HG02870 (cell line): ENCODE data around the gene LTN1.
"Not testable (repeated sequence)": the region's sequence is repeated elsewhere in the genome, so short reads cannot be mapped to it uniquely, and the experiment has no call there.

Experiments
- ATAC-seq: cut with Tn5 transposase; IDR thresholded peaks from one replicate; pipeline ENCODE4 v1.9.1; 2021; ENCODE audit warnings: mild to moderate bottlenecking, moderate library complexity; ENCODE audit not compliant: unreplicated experiment

LTN1 gene

DNA sequence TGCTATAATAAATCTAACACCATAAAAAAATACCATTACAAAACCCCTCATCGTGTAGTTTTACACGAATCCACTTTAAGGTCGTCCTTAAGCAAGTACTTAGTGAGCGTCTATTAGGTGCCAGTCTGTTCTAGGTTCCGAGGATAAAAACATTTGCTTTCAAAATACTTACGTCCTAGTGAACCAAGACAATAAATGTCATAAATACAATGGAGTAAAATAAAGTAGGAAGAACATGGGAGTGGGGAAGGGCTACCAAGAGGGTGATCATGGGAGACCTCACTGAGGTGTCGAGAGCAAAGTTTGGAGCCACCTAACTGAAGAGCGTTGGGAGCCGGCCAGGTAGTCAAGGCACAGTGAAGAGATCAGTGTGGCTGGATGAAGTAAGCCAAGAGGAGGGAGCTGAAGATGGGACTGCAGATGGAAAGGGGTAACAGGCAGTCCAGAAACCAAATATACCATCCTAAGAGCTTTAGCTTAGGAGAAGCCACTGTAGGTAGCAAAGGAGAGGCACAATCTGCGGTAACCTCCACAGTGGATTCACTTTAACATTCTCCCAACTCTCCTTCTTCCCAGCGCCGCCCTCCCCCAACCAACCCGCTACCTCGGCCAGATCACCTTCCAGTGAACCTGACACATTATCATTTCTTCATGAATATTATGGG lies 684 bp downstream of the LTN1 start:
- ATAC-seq: peak; percentile 0

DNA sequence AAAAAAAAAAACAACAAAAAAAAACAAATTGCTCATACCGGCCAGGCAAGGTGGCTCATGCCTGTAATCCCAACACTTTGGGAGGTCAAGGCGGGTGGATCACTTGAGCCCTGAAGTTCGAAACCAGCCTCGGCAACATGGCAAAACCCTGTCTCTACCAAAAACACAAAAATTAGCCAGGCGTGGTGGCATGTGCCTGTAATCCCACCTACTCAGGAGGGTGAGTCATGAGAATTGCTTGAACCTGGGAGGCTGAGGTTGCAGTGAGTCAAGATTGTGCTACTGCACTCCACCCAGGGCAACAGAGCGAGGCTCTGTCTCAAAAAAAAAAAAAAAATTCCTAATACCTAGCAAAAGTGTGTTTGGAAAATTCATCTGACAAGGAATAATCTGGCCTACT lies 4.5 kb downstream of the LTN1 start:
- ATAC-seq: not testable (repeated sequence)

- no peak for ATAC-seq
Measured at GRCh38 chr21:28986677-28987076, 6.0 kb downstream of the LTN1 start.

DNA sequence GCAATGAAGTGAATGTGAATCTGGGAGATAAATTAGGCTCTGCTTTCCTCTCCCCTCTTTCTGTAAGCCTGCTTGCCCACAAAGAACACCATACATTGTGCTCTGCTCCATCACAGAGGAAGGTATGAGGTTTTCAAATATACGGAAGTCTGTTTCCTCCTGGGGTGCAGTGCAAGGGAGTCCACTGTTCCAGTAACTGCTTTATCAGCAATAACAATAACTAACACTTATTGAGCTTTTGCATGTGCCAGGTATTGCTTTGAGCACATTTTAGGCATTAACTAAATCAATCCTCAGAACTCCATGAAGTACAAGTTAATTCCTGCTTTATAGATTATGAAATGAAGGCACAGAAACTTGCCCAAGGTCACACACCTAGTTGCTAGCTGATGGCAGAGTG lies 10.0 kb downstream of the LTN1 start:
- no peak for ATAC-seq

- no peak for ATAC-seq
Measured at GRCh38 chr21:28979092-28979491, 13.6 kb downstream of the LTN1 start.

DNA sequence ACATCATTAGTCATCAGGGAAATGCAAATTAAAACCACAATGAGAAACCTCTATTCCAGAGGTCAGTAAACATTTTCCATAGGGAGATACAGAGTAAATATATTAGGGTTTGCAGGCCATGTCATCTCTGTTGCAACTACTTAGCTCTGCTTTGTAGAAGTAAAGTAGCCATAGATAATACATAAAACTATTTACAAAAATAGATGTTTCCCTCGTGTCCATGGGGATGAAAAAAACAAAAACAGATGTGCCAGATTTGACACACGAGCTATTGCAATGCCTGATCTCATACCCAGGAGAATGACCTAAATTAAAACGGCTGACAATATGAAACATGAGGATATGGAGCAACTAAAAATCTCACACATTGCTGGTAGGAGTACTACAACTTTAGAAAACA lies 17.3 kb downstream of the LTN1 start:
- ATAC-seq: no peak

DNA sequence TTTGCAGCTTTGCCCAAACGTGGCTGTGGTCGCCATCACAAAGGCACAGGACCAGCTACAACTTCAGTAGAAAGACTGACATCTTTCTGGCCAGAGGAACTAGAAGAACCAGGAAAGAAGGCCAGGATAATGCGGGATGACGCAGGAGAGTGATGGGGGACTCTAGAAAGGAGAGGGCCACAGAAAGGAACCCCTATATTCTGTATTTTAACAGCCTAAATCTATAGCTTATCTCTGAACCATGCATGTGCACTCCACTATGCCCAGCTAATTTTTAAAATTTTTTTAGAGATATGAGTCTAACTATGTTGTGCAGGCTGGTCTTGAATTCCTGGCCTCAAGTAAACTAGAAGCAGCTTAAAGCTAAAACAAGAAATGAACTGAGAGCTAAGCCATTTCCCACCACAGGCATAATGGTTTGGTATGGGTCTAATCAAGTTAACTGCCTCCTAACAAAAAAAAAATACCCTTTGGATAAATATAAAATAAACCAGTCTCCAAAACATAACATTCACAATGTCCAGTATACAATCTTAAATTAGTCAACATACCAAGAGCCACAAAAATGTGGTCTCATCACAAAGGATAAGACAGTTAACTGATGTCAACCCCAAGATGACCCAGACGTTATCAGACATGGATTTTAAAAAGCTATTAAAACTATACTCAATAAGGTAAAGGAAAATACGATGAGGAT lies 18.0 kb downstream of the LTN1 start:
- ATAC-seq: no peak

DNA sequence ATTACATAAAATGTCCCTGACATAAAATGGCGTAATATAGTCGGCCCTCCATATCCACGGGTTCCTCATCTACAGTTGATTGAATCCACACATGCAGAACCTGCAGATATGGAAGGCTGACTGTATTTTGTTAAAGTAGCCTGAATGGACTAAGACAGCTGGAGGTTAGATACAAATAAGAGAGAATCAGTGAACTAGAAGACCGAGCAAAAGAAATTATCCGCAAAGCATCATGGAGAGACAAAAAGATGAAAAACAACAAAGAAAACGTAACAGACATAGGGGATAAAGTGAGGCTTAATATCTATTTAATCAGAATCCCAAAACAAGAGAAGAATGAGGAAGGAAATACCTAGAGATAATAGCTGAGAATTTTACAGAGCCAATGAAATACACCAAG lies 20.3 kb downstream of the LTN1 start:
- ATAC-seq: no peak

- no peak for ATAC-seq
Measured at GRCh38 chr21:28971171-28971570, 21.5 kb downstream of the LTN1 start.

GRCh38 chr21:28963831-28964230 lies 28.8 kb downstream of the LTN1 start:
- no peak for ATAC-seq

DNA sequence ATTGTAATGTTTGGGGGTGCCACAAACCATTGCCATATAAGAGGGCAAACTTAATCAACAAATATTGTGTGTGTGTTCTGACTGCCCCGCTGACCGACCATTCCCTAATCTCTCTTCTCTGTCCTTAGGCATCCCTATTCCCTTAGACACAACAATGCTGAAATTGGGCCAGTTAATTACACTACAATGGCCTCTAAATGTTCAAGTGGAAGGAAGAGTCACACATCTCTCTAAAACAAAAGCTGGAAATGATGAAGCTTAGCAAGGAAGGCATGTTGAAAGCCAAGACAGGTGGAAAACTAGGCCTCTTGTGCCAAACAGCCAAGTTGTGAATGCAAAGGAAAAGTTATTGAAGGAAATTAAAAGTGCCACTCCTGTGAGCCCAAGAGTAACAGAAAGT lies 30.2 kb downstream of the LTN1 start:
- no peak for ATAC-seq

GRCh38 chr21:28961927-28962326 lies 30.8 kb downstream of the LTN1 start:
- ATAC-seq: no peak

GRCh38 chr21:28960245-28960644 lies 32.4 kb downstream of the LTN1 start:
- no peak for ATAC-seq

DNA sequence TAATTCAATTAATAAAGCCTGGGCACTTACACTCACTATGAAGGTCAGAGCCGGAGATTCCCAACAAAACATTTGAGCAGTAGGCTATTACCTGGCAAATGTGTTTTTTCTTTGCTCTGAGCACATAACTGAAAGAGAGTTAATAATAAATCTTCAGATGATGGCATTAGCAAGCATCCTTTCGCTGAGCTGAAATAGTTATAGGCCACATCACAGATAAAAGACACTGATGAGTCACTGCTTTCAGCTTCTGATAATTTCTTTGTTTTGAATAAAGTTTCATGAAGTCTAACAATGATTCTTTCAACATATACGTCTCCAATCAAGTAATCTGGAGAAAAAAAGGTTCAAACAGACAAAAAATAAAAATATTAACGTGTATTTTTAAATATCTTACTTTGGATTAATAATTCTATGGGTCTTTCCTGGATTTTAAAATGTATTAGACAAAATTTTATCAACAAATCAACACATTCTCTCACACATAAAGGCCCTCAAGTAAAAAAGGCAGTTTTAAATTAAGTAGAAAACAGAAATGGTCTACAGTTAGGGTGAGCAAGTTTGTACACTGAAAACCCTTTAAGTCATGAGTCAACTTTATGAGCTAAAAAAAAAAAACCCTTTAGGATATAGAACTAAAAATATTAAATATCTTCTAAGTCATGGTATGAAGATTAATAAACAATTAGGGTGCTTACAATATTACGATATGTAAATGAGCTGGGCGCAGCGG lies 33.1 kb downstream of the LTN1 start:
- no peak for ATAC-seq

DNA sequence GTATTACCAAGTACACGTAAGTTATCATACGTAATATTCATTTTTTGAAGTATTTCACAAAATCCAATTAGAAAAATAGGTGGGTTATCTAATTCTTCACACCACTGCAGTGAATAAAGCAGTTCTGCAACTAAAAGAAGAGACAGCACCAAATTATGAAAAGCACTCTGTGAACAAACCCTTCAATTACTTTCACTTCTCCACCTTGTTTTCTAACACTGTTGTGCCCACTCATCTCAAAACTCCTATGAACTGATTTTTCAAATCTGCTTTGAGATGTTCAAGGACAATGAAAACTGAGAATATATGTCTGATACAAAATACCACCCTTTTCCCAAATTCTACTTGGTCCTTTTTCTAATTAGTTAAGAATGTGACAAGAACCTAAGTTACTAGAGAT lies 39.4 kb downstream of the LTN1 start:
- peak; percentile 89 for ATAC-seq

GRCh38 chr21:28952686-28953085 lies 40.0 kb downstream of the LTN1 start:
- no peak for ATAC-seq

- ATAC-seq: no peak
Measured at GRCh38 chr21:28949318-28949717, 43.4 kb downstream of the LTN1 start.

GRCh38 chr21:28944296-28944695 lies 48.4 kb downstream of the LTN1 start:
- no peak for ATAC-seq

DNA sequence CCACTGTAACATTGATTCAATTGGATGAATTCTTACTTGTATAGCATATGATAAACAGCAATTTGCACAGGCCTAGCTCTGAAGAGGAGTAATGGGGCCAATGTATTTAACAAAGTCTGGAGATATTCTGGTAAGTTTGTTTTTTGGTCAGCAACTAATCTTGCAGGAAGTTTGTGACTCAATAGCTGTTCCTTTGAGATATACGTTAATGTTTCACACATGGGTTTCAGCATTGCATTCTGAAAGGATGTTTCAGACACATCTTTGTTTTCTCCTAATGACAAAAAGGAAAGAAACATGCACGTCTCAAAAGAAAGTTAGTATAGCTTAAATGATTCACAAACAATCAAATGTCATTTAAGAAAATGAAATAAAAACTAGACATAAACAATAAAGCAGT lies 49.0 kb downstream of the LTN1 start:
- no peak for ATAC-seq

DNA sequence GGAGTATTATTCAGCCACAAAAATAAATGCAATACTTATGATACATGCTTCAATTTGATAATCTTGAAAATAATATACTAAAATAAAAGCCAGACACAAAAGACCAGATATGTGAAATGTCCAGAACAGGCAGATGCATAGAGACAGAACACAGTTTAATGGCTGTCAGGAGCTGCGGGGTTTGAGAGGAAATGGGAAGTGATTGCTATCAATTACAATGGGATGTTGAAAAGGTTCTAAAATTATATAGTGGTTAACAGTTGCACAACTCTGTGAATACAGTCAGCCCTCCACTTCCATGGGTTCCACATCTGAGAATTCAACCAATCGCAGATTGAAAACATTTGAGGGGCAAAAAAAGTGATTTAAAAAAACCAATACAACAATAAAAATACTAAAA lies 54.0 kb downstream of the LTN1 start:
- no peak for ATAC-seq

GRCh38 chr21:28937737-28938136 lies 54.9 kb downstream of the LTN1 start:
- ATAC-seq: no peak

DNA sequence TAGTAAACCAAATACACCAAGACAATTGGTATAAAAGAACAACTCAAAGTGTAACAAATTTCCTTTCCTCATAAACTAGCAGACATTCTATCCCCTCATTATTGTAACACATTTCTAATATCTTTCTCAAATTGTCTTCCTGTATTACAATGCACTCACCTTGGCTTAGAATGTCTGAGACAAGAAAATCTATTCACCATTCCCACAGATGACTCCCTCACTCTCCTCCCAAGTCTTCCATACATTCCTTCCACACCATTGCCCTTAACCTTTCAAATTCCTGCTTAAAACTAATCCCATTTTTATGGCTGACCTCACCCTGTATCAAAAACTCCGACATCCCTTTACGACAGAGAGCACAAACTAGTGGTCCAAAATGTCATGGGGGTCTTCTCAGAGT lies 56.0 kb downstream of the LTN1 start:
- no peak for ATAC-seq
